ENCODE data around the gene KRTAP1-5.
"Not testable (repeated sequence)": the region's sequence is repeated elsewhere in the genome, so short reads cannot be mapped to it uniquely, and the experiment has no call there.

The KRTAP1-5 gene, protein sequence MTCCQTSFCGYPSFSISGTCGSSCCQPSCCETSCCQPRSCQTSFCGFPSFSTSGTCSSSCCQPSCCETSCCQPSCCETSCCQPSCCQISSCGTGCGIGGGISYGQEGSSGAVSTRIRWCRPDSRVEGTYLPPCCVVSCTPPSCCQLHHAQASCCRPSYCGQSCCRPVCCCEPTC

DNA sequence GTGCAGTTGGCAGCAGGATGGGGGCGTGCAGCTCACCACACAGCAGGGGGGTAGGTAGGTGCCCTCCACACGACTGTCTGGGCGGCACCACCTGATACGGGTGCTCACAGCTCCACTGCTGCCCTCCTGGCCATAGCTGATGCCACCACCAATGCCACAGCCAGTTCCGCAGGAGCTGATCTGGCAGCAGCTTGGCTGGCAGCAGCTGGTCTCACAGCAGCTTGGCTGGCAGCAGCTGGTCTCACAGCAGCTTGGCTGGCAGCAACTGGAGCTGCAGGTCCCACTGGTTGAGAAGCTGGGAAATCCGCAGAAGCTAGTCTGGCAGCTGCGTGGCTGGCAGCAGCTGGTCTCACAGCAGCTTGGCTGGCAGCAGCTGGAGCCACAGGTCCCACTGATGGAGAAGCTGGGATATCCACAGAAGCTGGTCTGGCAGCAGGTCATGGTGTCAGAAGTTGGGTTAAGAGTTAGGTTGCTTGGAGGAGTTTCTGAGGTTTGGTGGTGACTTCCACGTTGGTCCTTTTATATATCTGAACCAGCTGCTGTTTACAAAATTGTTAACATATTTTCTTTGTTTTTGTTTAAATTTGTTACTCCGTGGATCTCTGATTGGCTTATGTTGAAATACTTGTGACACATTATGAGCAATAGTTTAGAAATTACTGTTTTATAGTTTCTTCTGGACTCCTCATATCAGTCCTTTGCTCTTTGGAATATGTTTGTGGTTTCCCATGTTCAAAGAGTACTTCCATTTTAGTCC, at the start of gene KRTAP1-5:
KRTAP1-5 (minus strand) TSS at position 494 of the 757 bp plus-strand sequence; CDS start at position 441, 53 bp downstream.
- no peak for DNase-seq

DNA sequence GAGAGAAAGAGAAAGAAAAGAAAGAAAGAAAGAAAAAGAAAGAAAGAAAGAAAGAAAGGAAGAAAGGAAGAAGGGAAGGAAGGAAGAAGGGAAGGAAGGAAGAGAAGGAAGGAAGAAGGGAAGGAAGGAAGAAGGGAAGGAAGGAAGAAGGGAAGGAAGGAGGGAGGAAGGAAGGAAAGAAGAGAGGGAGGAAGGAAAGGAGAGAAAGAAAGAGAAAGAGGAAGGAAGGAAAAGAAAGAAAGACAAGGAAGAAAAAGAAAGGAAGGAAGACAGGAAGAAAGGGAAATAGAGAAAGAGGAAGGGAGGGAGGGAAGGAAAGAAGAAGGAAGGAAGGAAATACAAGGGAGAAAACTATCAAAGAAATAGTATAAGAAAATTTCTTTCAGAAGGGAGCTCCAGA, 49.8 kb upstream of the KRTAP1-5 start:
- DNase-seq = no peak

DNA sequence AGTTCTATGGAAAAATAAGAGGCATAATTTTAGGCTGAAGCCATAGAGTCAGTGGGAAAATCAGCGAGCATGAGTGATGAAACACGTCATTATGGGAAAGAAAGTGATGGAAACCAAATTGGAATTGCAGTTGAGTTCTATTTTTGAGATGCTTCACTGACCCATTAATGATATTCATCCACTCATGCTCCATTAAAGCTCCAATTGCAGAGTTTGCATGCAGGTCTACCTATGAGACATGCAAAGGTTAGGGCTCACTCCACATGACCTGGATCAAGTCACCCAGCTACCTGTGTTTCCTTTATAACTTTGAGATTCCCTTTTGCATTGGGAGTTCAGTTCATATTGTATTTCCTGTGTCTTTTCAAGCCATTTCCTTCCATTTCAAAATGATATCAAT, 46.7 kb upstream of the KRTAP1-5 start:
- DNase-seq = no peak

DNA sequence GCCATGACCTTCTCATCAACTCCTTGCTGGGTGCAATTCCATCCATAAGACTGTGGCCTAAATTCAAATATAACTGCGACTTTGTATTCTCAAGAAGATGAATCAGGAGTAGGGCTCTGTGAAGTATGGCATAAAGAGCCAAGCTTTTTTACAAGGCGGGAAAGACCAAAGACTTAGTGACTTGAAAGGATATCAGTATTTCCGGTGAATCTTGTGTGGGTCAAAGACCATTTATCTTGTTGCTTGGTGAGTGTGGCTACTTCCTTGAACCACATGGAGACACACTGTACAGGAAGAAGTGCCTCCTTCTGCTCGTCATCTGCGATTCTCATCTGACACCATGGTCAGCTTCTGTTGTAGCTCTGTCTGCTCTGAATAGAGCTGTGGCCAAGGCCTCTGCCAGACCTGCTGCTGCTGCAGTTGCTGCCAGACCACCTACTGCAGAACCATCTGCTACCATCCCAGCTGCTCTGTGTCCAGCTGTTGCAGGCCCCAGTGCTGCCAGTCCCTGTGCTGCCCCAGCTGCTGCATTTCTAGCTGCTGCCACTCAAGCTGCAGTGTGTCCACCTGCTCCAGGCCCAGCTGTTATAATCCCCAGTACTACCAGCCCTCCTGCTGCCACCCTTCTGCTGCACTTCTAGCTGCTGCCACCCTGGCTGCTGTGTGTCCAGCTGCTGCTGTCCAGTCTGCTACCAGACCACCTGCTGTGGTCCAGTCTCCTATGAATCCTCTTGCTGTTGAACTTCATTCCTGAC, 44.8 kb upstream of the KRTAP1-5 start:
- no peak for DNase-seq

DNA sequence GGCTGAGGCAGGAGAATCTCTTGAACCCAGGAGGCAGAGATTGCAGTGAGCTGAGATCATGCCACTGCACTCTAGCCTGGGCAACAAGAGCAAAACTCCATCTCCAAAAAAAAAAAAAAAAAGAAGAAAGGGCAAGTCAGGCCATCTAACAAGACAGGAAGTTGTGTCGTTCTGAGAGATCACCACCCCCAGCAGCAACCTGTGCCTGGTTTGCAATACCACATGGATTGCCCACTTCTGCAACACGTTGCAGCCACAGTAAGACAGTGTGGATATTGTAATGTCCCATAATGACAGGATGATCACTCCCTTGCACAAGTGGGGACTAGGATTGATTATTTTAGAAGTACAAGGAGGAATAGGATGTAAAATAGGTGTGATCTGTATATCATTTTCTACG, 42.0 kb upstream of the KRTAP1-5 start:
- DNase-seq = no peak

DNA sequence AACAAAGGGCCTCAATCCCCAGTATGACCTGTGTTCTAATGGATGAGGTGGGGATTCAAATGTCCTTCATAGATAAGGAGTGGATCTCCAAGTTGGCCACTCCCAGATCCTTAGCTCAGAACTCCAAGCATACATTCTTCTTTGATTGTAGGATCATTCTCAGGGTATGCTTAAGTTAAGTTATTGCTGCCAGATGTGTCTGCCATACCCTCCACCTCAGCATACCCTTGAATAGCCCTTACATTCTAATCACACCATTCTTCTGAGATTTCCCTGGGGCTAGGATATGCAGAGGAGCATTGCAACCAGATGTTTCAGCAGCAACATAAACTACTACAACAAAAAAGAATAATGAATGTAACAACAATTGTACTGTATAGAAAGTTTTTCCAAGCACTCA, 40.3 kb upstream of the KRTAP1-5 start:
- no peak for DNase-seq

DNA sequence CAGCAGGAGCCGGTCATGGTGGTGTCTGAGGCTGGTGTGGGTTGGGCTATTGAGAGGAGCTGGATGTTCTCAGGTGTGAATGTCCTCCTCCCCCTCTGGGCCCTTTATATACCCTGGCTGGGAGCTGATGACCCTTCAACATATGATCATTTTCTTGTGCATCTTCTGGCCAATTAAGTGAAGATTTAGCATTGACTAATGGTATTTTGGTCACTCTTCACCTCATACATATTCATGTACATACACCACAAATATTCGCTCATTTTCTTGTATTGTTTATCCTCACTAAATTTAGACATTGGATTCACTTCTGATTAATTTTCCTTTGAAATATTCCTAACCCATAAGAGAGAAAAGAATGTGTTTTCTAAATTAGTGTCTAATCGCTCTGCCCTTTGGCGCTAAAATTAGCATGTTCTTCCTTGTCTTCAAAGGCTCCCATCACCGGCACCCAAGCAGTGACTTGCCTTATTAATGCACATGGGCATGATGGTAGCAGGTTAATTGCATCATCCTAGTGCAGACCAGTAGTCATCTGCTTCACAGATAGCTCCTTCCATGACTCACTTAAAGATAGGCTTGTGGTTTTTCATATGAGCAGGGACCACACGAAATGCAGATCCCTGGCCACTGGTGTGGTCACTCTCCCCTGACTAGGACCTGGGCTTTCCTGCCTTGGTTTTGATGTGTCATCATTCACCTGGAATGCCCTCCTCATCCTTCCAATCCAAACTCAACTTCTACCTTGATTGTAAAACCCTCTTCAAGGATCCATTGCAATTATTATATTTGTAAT, 39.0 kb upstream of the KRTAP1-5 start, which contains the start of gene KRTAP2-4:
KRTAP2-4 (minus strand) TSS at position 51 of the 796 bp plus-strand sequence; CDS start at position 17, 34 bp downstream.
- DNase-seq = no peak

DNA sequence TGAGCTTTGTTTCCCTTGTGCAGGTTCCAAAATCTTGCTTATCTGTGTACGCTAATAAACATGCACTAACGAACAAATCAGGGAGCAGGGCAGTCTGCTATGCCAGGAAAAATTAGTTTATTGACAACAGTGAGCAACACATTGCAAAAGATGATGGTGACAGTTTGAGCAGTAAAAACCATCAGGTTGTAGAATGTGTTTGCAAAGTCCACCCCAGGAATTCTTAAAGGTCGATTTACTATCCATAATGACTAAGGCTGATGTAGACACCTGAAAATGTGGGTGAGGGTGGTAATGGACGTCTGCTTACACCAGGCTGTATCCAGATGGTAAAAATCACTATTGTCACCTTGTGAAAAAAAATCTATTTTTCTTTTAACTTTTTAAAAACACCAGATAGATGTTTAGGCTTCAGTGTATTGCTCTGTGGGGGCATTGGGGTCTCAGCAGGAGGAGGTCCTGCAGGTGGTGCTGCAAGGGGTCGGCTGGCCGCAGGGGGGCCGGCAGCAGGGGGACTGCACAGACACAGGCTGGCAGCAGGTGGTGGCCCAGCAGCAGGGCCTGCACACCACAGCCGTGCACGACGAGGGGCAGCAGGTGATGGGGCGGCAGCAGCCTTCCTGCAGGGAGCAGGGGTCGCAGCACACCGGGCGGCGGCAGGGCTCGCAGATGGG, 38.1 kb upstream of the KRTAP1-5 start:
- not testable (repeated sequence) for DNase-seq

DNA sequence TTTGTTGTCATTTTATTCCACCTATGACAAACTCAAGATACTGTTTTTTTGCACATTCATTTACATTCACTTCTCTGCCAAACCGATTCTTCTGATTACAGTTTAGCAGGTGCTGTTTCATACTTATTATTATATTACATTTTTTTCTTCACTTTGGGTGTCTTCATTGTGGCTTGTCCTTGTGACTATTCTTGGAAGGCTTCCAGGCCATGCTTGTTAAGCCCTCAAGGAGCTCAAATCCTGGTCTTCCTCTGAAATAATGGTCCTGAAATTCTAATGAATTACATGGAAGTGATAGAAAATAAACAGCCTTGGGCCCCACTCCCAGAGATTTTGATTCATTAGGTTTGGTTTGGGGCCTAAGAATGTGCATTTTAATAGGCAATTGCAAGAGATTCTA, 37.3 kb upstream of the KRTAP1-5 start:
- no peak for DNase-seq

DNA sequence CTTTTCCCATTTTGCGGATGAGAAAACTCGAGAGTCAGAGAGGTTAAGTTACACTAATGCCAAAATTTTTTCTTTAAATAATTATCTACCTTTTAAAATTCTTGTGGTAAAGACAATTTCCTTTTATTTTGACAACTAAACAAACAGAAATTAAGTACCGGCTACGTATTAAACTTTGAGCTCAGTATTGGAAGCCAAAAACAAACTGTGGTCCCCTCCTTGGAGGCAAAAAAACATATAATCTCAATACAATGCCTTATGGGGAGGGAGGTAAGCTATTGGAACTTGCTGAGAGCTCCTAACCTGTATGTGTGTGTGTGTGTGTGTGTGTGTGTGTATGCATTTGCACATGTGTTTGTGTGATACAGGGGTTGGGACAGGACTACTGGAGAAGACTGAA, 36.4 kb upstream of the KRTAP1-5 start:
- DNase-seq = no peak

DNA sequence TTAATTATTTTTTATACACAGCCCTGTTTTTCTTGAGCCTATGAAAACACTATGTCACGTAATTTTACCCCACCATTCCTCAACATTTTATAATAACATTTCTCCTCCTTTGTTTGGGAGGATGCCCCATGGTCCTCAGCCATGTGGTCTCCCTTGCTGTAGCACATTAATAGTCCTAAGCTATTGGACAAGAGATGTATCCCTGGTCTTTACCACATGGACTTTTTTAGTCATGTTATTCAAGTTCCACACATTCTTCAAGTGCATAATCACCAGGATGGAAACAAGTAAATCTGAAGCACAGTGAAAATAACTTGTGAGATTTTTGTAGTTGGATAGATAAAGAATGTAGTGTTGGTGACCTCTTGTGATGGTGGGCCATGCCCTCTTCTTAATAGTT, 35.0 kb upstream of the KRTAP1-5 start:
- no peak for DNase-seq

DNA sequence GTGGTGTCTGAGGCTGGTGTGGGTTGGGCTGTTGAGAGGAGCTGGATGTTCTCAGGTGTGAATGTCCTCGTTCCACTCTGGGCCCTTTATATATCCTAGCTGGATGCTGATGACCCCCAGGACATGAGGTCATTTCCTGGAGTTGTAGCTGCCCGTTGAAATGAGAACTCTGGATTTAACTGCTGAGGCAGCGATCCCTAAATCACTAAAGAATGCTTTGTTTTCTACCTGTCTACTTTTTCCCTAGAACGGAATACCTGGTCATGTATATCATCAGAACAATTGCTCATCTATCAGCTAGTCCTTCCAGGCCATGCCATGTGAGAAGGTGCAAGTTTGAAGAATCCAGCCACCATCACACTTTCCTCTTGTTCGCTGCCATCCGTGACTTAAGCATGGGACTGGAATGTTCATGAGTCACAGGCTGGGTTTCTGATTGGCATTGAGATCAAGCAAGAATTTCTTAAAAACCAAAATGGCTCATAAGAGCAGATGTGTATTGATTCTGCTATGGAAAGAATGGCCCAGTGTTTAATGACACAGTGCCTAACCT, 33.1 kb upstream of the KRTAP1-5 start, which contains the start of gene KRTAP2-3:
KRTAP2-3 (minus strand) TSS at position 63 of the 553 bp plus-strand sequence. CDS start 64 bp downstream, outside the sequence.
- DNase-seq = no peak

DNA sequence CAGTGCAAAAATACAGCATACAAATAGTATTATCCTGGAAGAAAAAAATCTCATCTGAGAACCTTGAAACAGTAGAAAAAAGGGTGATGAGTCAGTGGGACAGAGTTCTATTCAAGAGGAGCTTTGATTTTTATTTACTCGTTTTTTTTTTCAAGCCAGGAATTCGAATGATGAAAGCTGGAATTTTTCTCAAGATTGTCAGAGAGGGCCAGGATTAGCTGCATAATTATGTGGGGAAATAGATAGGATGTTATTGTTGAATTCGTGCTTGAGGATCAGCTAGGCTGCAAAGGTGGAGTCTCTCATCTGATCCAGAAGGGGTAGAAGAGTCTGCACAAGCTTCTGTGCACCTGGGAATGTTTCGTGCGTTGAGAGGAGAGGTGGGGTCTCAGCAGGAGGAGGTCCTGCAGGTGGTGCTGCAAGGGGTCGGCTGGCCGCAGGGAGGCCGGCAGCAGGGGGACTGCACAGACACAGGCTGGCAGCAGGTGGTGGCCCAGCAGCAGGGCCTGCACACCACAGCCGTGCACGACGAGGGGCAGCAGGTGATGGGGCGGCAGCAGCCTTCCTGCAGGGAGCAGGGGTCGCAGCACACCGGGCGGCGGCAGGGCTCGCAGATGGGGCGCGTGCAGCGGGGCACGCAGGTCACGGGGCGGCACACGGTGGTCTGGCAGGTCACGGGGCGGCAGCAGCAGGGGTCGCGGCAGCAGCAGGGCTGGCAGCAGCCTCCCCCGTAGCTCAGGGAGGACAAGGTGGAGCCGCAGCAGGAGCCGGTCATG, 32.5 kb upstream of the KRTAP1-5 start:
- not testable (repeated sequence) for DNase-seq

DNA sequence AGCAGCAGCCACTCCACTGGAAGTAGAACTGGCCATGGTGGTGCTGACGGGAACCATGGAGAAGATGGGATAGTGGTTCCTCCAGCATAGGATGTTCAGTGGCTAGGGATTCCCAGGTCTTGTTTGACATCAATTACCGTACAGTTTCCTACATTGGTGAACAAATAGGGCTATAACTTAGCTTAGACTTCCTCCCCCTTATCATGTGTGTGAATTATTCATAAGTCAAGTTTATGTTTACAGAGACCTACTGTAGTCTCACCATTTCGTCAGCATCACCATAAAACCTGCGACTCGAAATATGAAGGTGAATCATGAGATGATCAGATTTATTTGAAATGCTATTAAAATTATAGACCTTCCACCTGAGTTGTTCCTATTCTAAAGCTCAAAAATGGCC, 31.7 kb upstream of the KRTAP1-5 start:
- no peak for DNase-seq

DNA sequence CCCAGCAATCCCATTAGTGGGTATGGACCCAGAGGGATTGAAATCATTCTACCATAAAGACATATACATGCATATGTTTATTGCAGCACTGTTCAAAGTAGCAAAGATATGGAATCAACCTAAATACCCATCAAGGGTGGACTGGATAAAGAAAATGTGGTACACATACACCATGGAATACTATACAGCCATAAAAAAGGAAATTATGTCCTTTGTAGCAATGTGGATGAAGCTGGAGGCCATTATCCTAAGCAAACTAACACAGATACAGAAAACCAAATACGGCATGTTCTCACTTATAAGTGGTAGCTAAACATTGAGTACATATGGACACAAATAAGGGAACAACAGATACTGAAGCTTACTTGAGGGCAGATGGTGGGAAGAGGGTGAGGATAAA, 30.5 kb upstream of the KRTAP1-5 start:
- DNase-seq = no peak

DNA sequence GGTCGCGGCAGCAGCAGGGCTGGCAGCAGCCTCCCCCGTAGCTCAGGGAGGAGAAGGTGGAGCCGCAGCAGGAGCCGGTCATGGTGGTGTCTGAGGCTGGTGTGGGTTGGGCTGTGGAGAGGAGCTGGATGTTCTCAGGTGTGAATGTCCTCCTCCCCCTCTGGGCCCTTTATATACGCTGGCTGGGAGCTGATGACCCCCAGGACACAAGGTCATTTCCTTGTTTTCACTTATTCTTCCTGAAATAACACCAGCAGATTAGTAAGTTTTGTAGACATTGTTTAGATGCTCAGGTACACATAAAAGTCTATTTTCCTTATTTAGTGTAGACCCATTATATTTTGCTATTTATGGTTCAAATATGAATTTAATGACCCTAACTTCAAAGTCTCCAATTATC, 28.1 kb upstream of the KRTAP1-5 start, which contains the start of gene KRTAP2-2:
KRTAP2-2 (minus strand) TSS at position 101 of the 400 bp plus-strand sequence; CDS start at position 82, 19 bp downstream.
- not testable (repeated sequence) for DNase-seq

DNA sequence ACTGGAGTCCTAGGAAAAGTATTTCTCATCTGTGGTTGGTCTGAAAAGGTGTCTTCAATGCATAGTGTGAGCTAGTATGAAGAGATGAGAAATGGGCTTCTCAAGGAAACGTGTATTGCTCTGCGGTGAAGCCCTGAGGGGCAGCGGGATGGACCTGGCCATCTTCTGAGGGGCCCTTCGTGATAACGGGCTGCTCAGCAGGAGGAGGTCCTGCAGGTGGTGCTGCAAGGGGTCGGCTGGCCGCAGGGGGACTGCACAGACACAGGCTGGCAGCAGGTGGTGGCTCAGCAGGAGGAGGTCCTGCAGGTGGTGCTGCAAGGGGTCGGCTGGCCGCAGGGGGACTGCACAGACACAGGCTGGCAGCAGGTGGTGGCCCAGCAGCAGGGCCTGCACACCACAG, 27.5 kb upstream of the KRTAP1-5 start:
- DNase-seq = not testable (repeated sequence)

DNA sequence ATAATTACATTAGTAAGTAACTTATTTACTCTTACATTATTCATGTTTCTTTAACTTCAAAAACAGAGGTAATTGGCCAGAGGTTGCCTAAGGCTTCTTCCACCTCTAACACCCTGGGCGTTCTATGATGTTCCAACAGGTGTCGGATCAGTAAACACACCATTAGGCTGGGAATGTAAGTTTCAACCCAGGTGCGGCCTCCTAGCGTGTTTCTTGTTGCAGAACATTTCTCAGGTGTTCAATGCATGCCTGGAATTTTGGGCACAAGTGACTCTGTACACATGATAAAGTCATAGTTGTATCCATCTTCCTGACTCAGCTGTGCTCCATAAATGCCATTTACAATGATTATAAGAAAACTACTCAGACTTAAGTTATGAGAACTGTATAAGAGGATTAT, 27.0 kb upstream of the KRTAP1-5 start:
- DNase-seq = no peak

DNA sequence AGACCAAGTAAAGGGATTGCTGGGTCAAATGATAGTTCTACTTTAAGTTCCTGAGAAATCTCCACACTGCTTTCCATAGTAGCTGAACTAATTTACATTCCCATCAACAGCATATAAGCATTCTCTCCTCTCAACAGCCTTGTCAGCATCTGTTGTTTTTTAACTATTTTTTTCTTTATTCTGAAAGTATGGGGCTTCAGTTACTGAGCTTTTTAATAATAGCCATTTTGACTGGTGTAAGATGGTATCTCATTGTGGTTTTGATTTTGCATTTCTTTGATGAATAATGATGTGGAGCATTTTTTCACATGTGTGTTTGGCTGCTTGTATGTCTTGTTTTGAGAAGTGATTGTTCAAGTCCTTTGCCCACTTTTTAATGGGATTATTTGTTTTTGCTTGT, 25.6 kb upstream of the KRTAP1-5 start:
- DNase-seq = no peak

DNA sequence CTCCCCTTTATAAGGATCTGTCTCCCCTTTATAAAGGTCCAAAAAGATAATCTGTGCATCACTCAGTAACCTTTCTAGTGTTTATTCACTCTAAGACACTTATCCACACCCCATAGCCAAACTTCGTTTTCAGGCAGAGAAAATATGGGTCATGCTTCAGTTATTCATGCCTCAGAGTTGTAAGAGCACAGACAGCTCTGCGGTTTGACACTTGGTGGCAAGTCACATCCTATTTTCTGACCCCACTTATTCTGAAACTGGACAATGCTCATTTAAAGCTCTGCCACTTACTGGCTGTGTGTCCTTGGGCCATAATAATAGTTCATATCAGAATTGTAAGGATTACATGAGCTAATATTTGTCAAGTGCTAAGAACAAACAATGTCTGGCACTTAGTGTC, 22.1 kb upstream of the KRTAP1-5 start:
- DNase-seq = no peak

DNA sequence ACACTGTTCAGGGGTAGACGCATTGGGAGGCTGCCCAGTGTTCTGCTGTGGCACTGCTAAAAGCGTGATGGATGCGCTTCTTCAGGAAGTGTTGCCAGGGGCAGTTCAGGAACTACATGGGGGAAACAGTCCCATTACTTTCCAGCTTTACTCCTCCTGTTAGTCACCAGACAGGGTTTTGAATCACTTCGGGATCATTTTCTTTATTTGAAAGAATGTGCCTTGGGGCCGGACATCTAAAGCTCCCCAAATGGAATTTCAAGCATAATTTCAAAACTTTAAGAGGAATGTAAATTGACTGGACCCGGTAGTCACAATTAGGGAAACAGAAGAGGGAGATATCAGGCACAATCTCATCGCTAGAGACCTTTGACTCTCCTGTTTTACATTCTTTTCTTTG, 21.4 kb upstream of the KRTAP1-5 start:
- DNase-seq = no peak
